Midbrain (tissue), 1 donor: Measurements from ENCODE around the gene ZMYND15.

Source experiments
- DNase-seq: peaks from one replicate; lab custom pipeline; 2025; lab: John Stamatoyannopoulos, UW

The ZMYND15 gene

GRCh38 chr17:4742629-4743028, 3.0 kb downstream of the ZMYND15 start:
- DNase-seq, result no peak

GRCh38 chr17:4743216-4743615, 3.6 kb downstream of the ZMYND15 start:
- DNase-seq, result no peak

- DNase-seq, result no peak
These were observed 4.3 kb downstream of the ZMYND15 start for GRCh38 chr17:4743898-4744297.

- no peak for DNase-seq
These were observed 5.7 kb downstream of the ZMYND15 start for GRCh38 chr17:4744999-4745969.

GRCh38 chr17:4747847-4748246, 8.2 kb downstream of the ZMYND15 start:
- no peak for DNase-seq

GRCh38 chr17:4748686-4749085, 9.1 kb downstream of the ZMYND15 start:
- DNase-seq, result no peak

- DNase-seq, result no peak
These were observed 11.0 kb downstream of the ZMYND15 start for GRCh38 chr17:4750606-4751005.

- no peak for DNase-seq
These were observed 12.3 kb downstream of the ZMYND15 start for GRCh38 chr17:4751932-4752331.

- no peak for DNase-seq
These were observed 13.8 kb downstream of the ZMYND15 start for GRCh38 chr17:4753392-4753791.

GRCh38 chr17:4759776-4760236, 20.2 kb downstream of the ZMYND15 start:
- no peak for DNase-seq

GRCh38 chr17:4764595-4764994, 25.0 kb downstream of the ZMYND15 start:
- DNase-seq, result peak; percentile 54

GRCh38 chr17:4766201-4766600, 26.6 kb downstream of the ZMYND15 start:
- DNase-seq, result no peak

- DNase-seq, result no peak
These were observed 27.1 kb downstream of the ZMYND15 start for GRCh38 chr17:4766723-4767122.

GRCh38 chr17:4768298-4768697, 28.7 kb downstream of the ZMYND15 start:
- no peak for DNase-seq

GRCh38 chr17:4769628-4770027, 30.0 kb downstream of the ZMYND15 start:
- no peak for DNase-seq

GRCh38 chr17:4771519-4772234, 32.0 kb downstream of the ZMYND15 start, which contains the start of gene TM4SF5:
TM4SF5 (plus strand) TSS chr17:4771886; CDS start chr17:4771923, 37 bp downstream.
- DNase-seq, result no peak

GRCh38 chr17:4772235-4772613, 32.6 kb downstream of the ZMYND15 start:
- no peak for DNase-seq

- DNase-seq, result no peak
These were observed 38.5 kb downstream of the ZMYND15 start for GRCh38 chr17:4777969-4778760.

- DNase-seq, result no peak
These were observed 40.8 kb downstream of the ZMYND15 start for GRCh38 chr17:4780325-4780955.

- no peak for DNase-seq
These were observed 43.0 kb downstream of the ZMYND15 start for GRCh38 chr17:4782652-4783051.

- no peak for DNase-seq
These were observed 45.9 kb downstream of the ZMYND15 start for GRCh38 chr17:4785311-4786105.
